ENCODE data around the gene FOXM1. TPM values are rescaled to one million over a fixed set of nuclear protein-coding genes. Genes with fewer than 3 reads are reported as not detected.

Gene FOXM1
- total and polyA plus RNA-seq, 2 of the 13 experiments (the other 11 are each of a cell fraction or from before 2014, with no cell fraction given): 17.1 to 25.9 TPM

- Histone ChIP-seq H2AFZ (ENCODE audit: low read length) (no peak overlapping the region), H3K79me2 (ENCODE audit: insufficient read depth, low read length) (no peaks in the 10 kb centered on the region), H4K20me1 (ENCODE audit: insufficient read depth, low read length) (no peaks in the 10 kb centered on the region), H3K27ac (ENCODE audit: extremely low read length, insufficient read depth, low read length) (no peak overlapping the region), H3K9me3 (ENCODE audit: low read length) (no peaks in the 10 kb centered on the region), H3K4me1 (ENCODE audit: insufficient read depth, low read length) (peaks cover 12% of the 10 kb centered on the region), H3K4me3 (replicated peaks in 1 of 3; ENCODE audit: insufficient read depth in 1 of 3, low read depth in 2 of 3, low read length in 3 of 3) (no peak overlapping the region), H3K27me3 (ENCODE audit: control insufficient read depth in 1 of 2, insufficient read depth in 2 of 2, low read length in 2 of 2) (no peaks in the 10 kb centered on the region), H3K4me2 (ENCODE audit: low read depth, low read length) (no peak overlapping the region), H3K36me3 (replicated peaks in 1 of 2; ENCODE audit: control insufficient read depth in 1 of 2, insufficient read depth in 2 of 2, low read length in 2 of 2) (peaks cover 4 to 27% of the 10 kb centered on the region in 2 experiments), H3K9ac (ENCODE audit: insufficient read depth, low read depth, low read length) (no peak overlapping the region)
- intact Hi-C loops (cut with micrococcal nuclease; ENCODE audit: unreplicated experiment) (no loop called here), in situ Hi-C loops (cut with HindIII; ENCODE audit: extremely low pct_ligation_motif_present, low pct_unique_long_range_greater_than_20kb) (no loop called here)
- ATAC-seq (no peak; the same call in 2 of the 3 replicates), FAIRE-seq (no peak), DNase-seq (ENCODE audit: low spot score) (no peak)
- no TSS peak for BruUV-seq (replicated peaks)
- ChIA-PET CTCF (ENCODE audit: low intra/inter-chr PET ratio, low total read pairs) (no interaction called here), POLR2A (no interaction called here)
- 93% methylated on average over 3 of the region's 3 CpGs for WGBS (ENCODE audit: low lambda C conversion rate)
- no peak for TF ChIP-seq HNRNPUL1 (IDR thresholded peaks at IDR 0.05; ENCODE audit: low read depth, low read length)
- TF ChIP-seq AGO1 (IDR thresholded peaks at IDR 0.05; ENCODE audit: low read depth, low read length, poor library complexity, severe bottlenecking): no peak
- no peak for TF ChIP-seq ZUFSP (CRISPR knock-in tag; IDR thresholded peaks at IDR 0.05; ENCODE audit: borderline replicate concordance)
- no peak for TF ChIP-seq ZNF275 (CRISPR knock-in tag; IDR thresholded peaks at IDR 0.05; ENCODE audit: borderline replicate concordance)
- TF ChIP-seq HOXA5 (CRISPR knock-in tag; IDR thresholded peaks at IDR 0.05): no peak
- TF ChIP-seq, protein P1, sequence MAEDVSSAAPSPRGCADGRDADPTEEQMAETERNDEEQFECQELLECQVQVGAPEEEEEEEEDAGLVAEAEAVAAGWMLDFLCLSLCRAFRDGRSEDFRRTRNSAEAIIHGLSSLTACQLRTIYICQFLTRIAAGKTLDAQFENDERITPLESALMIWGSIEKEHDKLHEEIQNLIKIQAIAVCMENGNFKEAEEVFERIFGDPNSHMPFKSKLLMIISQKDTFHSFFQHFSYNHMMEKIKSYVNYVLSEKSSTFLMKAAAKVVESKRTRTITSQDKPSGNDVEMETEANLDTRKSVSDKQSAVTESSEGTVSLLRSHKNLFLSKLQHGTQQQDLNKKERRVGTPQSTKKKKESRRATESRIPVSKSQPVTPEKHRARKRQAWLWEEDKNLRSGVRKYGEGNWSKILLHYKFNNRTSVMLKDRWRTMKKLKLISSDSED (CRISPR knock-in tag; IDR thresholded peaks at IDR 0.05): no peak
- TF ChIP-seq, protein P2, sequence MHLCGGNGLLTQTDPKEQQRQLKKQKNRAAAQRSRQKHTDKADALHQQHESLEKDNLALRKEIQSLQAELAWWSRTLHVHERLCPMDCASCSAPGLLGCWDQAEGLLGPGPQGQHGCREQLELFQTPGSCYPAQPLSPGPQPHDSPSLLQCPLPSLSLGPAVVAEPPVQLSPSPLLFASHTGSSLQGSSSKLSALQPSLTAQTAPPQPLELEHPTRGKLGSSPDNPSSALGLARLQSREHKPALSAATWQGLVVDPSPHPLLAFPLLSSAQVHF (CRISPR knock-in tag; IDR thresholded peaks at IDR 0.05): no peak
- no peak for TF ChIP-seq TEF (CRISPR knock-in tag; IDR thresholded peaks at IDR 0.05)
- TF ChIP-seq KLF9 (CRISPR knock-in tag; IDR thresholded peaks at IDR 0.05; ENCODE audit: low read depth): no peak
- TF ChIP-seq ZSCAN25 (CRISPR knock-in tag; IDR thresholded peaks at IDR 0.05): no peak
- TF ChIP-seq ZNF746 (CRISPR knock-in tag; IDR thresholded peaks at IDR 0.05): no peak
- TF ChIP-seq ZNF124 (CRISPR knock-in tag; IDR thresholded peaks at IDR 0.05): no peak
- no peak for TF ChIP-seq AKNA (CRISPR knock-in tag; IDR thresholded peaks at IDR 0.05; ENCODE audit: borderline replicate concordance)
Observed at GRCh38 chr12:2856051-2856450, 20.9 kb downstream of the FOXM1 start.
